ENCODE data around the gene GALNT16. TPM values are rescaled to one million over a fixed set of nuclear protein-coding genes. Genes with fewer than 3 reads are reported as not detected.
"Not testable (repeated sequence)": the region's sequence is repeated elsewhere in the genome, so short reads cannot be mapped to it uniquely, and the experiment has no call there.

GALNT16 gene
- polyA plus RNA-seq (ENCODE audit: insufficient read length) = 24.1 TPM

DNA sequence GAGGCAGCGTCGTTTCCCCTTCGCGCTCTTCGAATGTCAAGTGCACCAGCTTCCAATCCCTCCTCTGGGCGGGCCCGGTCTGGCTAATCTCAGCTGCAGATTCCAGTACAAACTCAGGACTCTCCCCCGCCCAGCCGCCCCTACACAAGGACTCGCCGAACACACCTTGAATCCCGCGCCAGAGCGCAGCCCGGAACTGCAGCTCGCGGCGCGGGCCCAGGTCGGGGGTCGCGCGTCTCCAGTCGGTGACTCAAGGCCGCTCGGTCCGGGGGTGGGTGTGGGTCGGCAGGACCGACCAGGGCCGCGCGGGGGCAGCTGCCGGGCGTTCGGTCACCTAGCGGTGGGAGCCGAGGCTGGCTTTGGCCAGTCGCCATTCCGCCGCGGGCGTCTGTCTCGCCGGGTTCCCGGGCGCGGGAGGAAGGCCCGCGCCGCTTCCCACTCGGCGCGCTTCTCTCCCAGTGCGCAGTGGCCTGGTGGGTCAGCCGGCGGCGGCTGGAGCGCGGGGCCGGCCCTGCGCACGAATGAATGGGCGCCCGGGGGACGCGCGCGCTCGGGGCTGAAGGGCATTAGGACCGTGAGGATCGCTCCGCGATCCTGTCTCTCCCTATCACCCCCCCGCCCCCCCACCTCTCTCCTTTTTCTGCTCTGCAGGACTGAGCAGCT is at the start of gene GALNT16:
GALNT16 (plus strand) TSS at position 632 of the 663 bp plus-strand sequence. CDS start 133 bp downstream, outside the sequence.
- no peak for DNase-seq (ENCODE audit: low read depth)

- DNase-seq (ENCODE audit: low read depth) = no peak
Observed at GRCh38 chr14:69214393-69214792, 45.6 kb upstream of the GALNT16 start.

DNA sequence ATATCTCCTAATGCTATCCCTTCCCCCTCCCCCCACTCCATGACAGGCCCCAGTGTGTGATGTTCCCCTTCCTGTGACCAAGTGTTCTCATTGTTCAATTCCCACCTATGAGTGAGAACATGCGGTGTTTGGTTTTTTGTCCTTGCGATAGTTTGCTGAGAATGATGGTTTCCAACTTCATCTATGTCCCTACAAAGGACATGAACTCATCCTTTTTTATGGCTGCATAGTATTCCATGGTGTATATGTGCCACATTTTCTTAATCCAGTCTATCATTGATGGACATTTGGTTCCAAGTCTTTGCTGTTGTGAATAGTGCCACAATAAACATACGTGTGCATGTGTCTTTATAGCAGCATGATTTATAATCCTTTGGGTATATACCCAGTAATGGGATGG is 42.3 kb upstream of the GALNT16 start:
- DNase-seq (ENCODE audit: low read depth) = not testable (repeated sequence)

GRCh38 chr14:69224946-69225345 is 35.0 kb upstream of the GALNT16 start:
- DNase-seq (ENCODE audit: low read depth) = no peak

GRCh38 chr14:69226178-69226577 is 33.8 kb upstream of the GALNT16 start:
- DNase-seq (ENCODE audit: low read depth) = no peak

DNA sequence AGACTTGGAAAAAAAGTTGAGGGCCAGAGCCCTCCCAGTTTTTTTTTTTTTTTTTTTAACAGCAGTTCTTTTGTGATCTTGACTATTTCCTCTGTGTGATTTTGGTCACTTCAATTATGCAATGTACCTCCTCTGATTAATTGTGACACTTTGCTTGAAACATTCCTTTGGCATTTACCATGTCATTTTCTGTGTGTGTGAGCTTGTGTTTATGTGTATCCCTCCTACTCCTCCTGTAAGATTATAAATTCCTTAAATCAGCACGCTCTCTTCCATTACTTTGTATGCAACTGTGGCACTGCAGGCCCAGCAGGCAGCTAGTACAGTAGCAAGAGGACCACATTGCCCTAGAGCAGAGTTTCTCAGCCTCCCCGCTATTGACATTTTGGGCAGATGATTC is 33.2 kb upstream of the GALNT16 start:
- no peak for DNase-seq (ENCODE audit: low read depth)

GRCh38 chr14:69231486-69231885 is 28.5 kb upstream of the GALNT16 start:
- DNase-seq (ENCODE audit: low read depth) = no peak

GRCh38 chr14:69232388-69232787 is 27.6 kb upstream of the GALNT16 start:
- DNase-seq (ENCODE audit: low read depth) = no peak

DNA sequence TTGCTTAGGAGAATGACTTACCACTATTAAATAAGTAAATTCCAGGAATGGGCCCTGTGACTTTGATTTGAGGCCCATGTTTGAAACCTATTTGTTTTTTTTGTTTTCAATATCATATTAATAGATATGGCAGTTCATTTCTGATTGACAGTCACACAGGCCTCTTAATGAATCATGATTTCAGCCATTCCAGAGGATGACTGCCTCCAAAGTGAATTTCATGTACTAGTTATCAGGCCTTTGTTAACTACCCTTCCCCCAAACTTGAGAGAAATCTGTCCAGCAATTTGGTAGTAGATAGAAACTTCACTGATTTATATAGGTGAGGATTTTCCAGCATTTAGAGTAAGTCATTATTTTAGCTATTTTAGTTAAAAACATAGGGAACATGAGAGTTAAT is 25.9 kb upstream of the GALNT16 start:
- DNase-seq (ENCODE audit: low read depth) = no peak

DNA sequence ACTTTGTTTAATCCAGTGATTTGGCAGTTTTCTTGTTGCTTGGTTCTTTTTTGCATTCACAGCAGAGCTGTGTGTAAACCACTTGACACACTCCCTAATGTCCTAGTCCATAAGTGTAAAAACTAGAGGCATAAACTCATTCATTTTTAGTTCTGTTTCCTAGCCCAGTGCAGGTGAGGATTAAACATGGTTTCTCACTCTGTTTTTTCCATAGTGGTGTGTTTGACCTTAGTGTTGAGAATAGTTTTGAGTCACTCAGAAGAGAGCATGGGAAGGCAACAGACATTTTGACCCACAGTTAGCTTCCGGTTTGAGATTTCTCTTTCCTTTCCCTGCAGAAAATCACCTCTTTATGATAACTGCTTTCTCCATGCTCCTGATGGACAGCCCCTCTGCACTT is 24.2 kb upstream of the GALNT16 start:
- no peak for DNase-seq (ENCODE audit: low read depth)

DNA sequence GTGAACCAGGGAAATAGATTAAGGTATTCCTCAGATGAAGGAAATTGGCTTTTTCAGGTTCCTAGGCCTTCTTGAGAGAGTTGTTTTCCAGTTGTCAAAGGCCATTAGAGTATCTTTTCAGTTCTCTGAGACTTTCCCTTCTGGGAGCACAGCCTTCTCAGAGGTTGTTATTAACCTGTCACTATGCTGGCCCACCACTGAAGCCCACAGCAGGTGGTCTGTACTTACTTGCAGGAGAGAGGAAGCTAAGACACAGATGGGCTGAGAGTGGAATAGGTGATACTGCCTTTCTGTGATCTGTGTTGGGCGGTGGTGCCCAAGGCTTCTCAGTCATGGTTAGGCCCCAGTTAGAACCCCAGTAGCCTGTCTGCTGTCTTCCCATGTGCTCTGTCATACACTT is 22.8 kb upstream of the GALNT16 start:
- DNase-seq (ENCODE audit: low read depth) = no peak

GRCh38 chr14:69237584-69237983 is 22.4 kb upstream of the GALNT16 start:
- DNase-seq (ENCODE audit: low read depth) = no peak

- DNase-seq (ENCODE audit: low read depth) = no peak
Observed at GRCh38 chr14:69238883-69239282, 21.1 kb upstream of the GALNT16 start.

DNA sequence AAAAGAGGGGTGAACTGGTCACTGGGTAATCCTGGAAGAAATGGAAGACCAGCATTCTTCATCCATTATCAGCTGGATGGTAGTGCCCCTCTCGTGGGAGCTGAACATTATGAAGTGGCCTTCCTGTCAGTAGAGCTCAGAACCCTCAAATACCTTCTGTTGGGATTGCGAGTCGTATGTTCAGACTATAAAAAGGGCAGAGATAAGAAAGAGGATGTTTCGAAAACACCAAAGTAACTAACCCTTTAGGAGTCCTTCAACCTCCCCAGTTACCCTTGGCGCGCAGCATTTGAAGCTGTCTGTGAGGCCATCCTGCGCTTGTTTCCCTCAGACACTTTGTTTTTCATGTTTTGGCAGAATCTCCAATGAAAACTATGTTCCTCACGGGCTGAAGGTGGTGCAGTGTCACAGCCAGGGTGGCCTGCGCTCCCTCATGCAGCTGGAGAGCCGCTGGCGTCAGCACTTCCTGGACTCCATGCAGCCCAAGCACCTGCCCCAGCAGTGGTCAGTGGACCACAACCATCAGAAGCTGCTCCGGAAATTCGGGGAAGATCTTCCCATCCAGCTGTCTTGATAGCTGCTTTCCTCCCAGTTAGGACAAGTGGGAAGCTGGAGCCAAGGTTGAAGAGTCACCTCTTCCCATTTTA is 19.3 kb upstream of the GALNT16 start:
- DNase-seq (ENCODE audit: low read depth) = no peak

DNA sequence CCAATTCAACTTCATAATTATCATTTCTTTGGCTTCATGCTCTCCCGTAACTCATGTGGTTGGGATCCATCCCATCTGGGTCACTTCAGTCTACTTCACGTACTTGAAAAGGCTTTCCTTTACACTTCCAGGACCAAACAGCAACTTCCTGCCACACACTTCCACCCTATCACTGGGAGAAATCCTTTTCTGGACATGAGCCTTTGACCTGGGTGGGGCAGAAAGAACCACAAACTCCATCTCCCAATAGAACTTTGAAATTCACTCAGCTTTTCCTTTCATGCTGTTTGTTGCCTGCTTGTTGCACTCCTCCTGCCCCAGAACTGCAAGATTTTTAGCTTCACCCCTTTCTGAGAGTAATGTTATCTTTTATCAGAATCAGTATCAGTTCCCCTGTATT is 18.4 kb upstream of the GALNT16 start:
- DNase-seq (ENCODE audit: low read depth) = no peak

GRCh38 chr14:69242311-69243224 is 17.4 kb upstream of the GALNT16 start:
- no peak for DNase-seq (ENCODE audit: low read depth)

GRCh38 chr14:69244946-69245345 is 15.0 kb upstream of the GALNT16 start:
- no peak for DNase-seq (ENCODE audit: low read depth)

- no peak for DNase-seq (ENCODE audit: low read depth)
Observed at GRCh38 chr14:69246331-69246730, 13.6 kb upstream of the GALNT16 start.

DNA sequence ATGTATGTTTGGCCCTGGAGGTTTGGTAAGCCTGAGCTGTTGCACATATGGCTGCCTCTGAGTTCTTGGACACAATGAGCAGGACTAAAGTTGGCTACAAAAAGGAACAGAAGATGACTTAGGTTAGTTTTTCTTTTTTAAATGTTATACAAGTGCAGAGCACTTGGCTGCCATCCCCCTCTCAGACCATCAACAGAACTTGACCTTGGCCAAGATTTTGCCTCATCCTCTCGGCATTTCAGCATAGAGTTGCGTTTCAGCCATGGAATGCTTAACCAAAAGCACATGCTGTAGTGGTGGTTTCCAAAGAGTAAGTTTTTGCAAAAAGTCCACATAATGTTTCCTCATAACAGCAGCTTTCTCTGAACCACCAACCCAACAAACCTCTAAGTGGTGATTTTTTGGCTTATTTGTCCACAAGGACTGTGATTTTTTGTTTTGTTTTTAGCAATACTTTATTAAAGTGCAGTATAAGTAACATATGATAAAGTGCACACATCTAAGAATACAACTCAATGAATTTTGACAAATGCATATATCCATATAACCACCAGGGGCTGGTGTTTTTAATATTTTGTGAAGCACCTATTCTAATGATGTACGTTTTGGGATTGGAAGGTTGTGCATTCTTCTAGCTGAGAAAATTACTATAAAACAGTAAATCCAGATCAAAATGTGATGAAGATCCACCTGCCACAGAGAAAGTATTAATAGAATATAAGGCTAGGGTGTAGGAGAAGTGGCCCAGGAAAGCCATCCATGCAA is 12.1 kb upstream of the GALNT16 start:
- DNase-seq (ENCODE audit: low read depth) = peak; percentile 94

DNA sequence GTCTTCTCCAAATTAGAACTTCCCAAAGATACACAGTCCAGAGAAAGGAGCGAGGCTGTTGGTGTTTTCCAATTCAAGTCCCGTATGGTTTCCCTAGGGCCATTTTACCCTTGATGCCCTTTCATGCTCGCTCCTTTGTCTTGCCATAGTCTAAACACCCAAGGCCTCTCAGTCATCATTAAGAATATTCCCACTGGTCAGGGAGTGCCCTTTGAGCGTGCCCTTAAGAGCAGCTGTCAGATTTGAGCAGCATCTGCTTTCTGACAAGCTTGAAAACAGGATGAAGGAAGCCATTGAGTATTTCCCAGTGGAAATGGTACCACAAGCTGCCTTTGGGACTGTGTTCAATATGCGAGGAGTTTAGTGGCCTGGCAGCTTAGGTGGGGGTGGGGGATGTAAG is 10.4 kb upstream of the GALNT16 start:
- no peak for DNase-seq (ENCODE audit: low read depth)

GRCh38 chr14:69252851-69253250 is 7.1 kb upstream of the GALNT16 start:
- no peak for DNase-seq (ENCODE audit: low read depth)

- DNase-seq (ENCODE audit: low read depth) = no peak
Observed at GRCh38 chr14:69259168-69259526, 811 bp upstream of the GALNT16 start.
